ENCODE data around the gene INHBC.
"Not testable (repeated sequence)": the region's sequence is repeated elsewhere in the genome, so short reads cannot be mapped to it uniquely, and the experiment has no call there.

- TF ChIP-seq POLR2A, CTCF (IDR thresholded peaks at IDR 0.05): not testable (repeated sequence)
These were observed 34.7 kb upstream of the INHBC start for GRCh38 chr12:57399718-57400463.
